Ovary (tissue), 3 donors: ENCODE measurements around the gene HSF5.

ENCODE experiments used
- CTCF ChIP-seq, 3 donors: fragments of 450-650 bp in 2 of 3; fragments of 200-600 bp in 1 of 3; IDR thresholded peaks; one replicate each; pipeline versions ENCODE4 v1.5.1 to v1.8.0; 2016 to 2022; ENCODE audit warnings: antibody characterized with exemption in 3 of 3, mild to moderate bottlenecking in 1 of 3
- EP300 ChIP-seq: sonication (generic); formaldehyde crosslinking; IDR thresholded peaks from one replicate; pipeline ENCODE4 v1.6.1; 2017; ENCODE audit warnings: antibody characterized with exemption
- POLR2A ChIP-seq: fragments of 450-650 bp; IDR thresholded peaks from one replicate; pipeline ENCODE4 v1.6.1; 2017; ENCODE audit warnings: antibody characterized with exemption, mild to moderate bottlenecking, moderate library complexity
- donor health status: DM: no; HTN: no; CAD: no.

DNA sequence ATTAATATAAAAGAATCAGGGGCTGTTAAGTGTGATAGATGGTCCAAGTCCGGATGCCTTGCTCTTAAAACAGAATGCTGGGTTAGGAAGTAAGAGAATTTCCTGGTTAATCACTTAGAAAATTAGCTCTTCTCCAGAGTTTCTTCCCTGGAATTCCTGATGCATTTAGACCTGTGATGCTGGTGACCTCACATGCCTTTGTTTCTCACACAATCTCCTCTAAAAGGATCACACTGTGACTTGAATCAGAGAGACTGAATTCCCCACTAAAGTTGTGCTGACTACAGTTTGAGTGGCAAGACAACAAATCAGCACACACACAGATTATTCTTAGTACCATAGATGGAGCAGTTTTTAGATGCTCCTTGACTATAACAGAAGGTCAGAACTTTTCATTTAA, 66.5 kb downstream of the HSF5 start:
- TF ChIP-seq POLR2A = no peak
- TF ChIP-seq CTCF (IDR thresholded peaks at IDR 0.05) = no peak
- no peak for TF ChIP-seq EP300
